ENCODE data around the gene THTPA.

DNA sequence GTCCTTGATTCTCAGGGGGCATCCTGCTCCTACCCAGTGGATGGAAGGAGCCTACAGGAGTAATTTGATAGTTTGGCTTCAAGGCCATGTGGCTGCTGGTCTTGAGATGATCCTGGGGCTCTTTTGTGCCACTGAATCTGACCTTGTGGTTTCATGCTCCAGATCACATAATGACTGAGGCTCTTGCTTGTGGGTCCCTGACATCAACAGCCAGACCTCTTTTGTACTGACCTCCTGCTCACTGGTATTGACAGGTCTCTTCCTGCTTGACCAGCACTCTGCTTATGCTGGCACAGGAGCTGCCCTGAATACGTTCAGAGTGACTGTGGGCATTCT is 45.7 kb downstream of the THTPA start:
- no peak for TF ChIP-seq POLR2A (IDR thresholded peaks at IDR 0.05; ENCODE audit: low read length)
- no peak for TF ChIP-seq GATA1 (IDR thresholded peaks at IDR 0.05; ENCODE audit: low read depth, low read length)

Data from erythroblast (primary cell).